ENCODE data around the gene PRR5L. TPM values are rescaled to one million over a fixed set of nuclear protein-coding genes. Genes with fewer than 3 reads are reported as not detected.

The PRR5L gene

Small RNA genes lying within 50 kb of the gene (small RNA-seq; reads per million reads assigned to genes)
- gene AC061999.1 (ENCODE audit: low read depth) = not detected

Measured in mesenchymal stem cell (in vitro differentiated cells and primary cell).